Right lobe of liver (tissue), 6 donors: ENCODE results near the gene IL1RAP. TPM values are rescaled to one million over a fixed set of nuclear protein-coding genes. Genes with fewer than 3 reads are reported as not detected.
A peak's percentile ranks its signal among the peaks of the same experiment; 100 is the strongest.

Source experiments
- ATAC-seq, 4 donors: fragments of 200-7000 bp; cut with Tn5 transposase; one replicate each; pipeline ENCODE4 v1.9.1; 2020; ENCODE audit warnings: mild to moderate bottlenecking in 4 of 4, moderate library complexity in 4 of 4
- DNase-seq, 3 donors: peaks; one replicate each; pipeline ENCODE4 v3.0.0-alpha.2; 2020
- H3K27ac ChIP-seq, 3 donors: fragments of 200-600 bp; one replicate each; pipeline ENCODE4 v1.8.0; 2022
- H3K27me3 ChIP-seq, 2 donors: fragments of 200-600 bp; one replicate each; pipeline ENCODE4 v1.8.0; 2022
- H3K36me3 ChIP-seq, 4 donors: fragments of 200-600 bp; sonication (generic) in 1 of 4; one replicate each; pipeline versions ENCODE4 v1.5.1 to v1.8.0; 2017 to 2022; ENCODE audit warnings: control low read depth in 1 of 4
- H3K4me1 ChIP-seq, 4 donors: fragments of 200-600 bp; sonication (generic) in 1 of 4; one replicate each; pipeline versions ENCODE4 v1.5.1 to v1.8.0; 2017 to 2022; ENCODE audit warnings: control low read depth in 1 of 4
- H3K4me3 ChIP-seq, 3 donors: fragments of 200-600 bp; one replicate each; pipeline ENCODE4 v1.8.0; 2022
- H3K9me3 ChIP-seq, 4 donors: fragments of 200-600 bp; sonication (generic) in 1 of 4; one replicate each; pipeline versions ENCODE4 v1.5.1 to v1.8.0; 2017 to 2022; ENCODE audit warnings: control low read depth in 1 of 4
- CTCF ChIP-seq, 4 donors: fragments of 200-600 bp in 3 of 4; fragments of 450-650 bp in 1 of 4; IDR thresholded peaks; one replicate each; pipeline versions ENCODE4 v1.5.1 to v1.8.0; 2016 to 2022; ENCODE audit warnings: antibody characterized with exemption in 4 of 4, mild to moderate bottlenecking in 2 of 4
- POLR2A ChIP-seq: fragments of 450-650 bp; IDR thresholded peaks from one replicate; pipeline ENCODE4 v1.6.1; 2017; ENCODE audit warnings: antibody characterized with exemption, mild to moderate bottlenecking
- WGBS: methylation state at CpG from one replicate; pipeline ENCODE4 v1.1.6; 2018; ENCODE audit warnings: low coverage, low lambda C conversion rate; ENCODE audit not compliant: insufficient coverage; ENCODE audit errors: missing lambda C conversion rate; 5-methylcytosine and 5-hydroxymethylcytosine counted together
- intact Hi-C, 2 donors: fragments of 100-400 bp; cut with DNase I; formaldehyde crosslinking; loops; one replicate each; pipeline versions ENCODE4 v1.11.2 to v1.14.1; 2022
- total RNA-seq, 6 experiments: library from RNA; depleted of rRNA in 2 of 6; stranded (reverse); fragments of >200 nt in 2 of 6; fragmentation: NEBNext Ultra II Directional in 3 of 6; extraction: Animal tissue kit (Norgen Biotek cat#: 25700) in 3 of 6; gene quantifications; one replicate each; pipeline versions ENCODE4 v1.1.0 to v1.2.4, GENCODE V29; 2016 to 2023
- donor health status: DM: no; HTN: yes; CAD: no.
- donor health status: DM: no; HTN: no; CAD: no.
- donor health status: DM: no; HTN: no; CAD: no.
- donor health status: DM: no; HTN: yes; CAD: no.
- donor health status: DM: no; HTN: yes; CAD: no.

IL1RAP gene
- total RNA-seq, 6 experiments from 2014 or later = 44.6 to 142 (median 60.5) TPM

DNA sequence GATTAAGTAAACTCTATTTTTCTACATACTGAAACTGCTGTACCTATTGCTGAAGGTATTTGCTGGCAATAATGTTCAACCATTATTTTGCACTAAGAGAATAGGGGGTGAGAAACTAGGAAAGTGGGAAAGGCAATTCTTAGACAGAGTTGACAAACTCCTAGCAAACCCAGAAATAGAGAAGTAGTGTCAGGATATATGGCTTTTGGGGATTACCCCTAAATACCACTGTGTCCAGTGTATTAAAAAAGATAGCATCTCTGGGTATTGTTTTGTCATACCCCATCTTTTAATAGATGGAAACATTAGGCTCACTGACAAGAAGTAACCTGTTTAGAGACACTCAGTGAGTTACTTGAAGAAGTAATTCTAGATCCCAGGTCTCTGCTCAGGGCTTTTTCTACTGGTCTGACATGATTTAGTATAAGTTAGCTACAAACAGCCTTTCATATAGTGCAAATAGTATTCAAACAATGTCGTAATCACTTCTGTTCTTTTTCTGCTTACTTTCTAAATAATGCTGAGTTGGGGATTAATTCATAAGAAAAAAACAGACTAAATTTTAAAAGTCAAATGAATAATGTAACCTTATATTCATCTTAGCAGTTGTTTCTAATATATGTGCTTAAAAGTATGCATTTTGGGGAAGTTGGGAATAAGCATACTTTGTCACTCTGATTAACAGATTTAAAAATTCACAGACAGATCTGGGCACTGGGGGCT is 107.2 kb downstream of the IL1RAP start:
- peaks cover 0 to 58% (median 3%) of the 10 kb centered on the region in 4 donors for H3K4me1 ChIP-seq
- H3K27me3 ChIP-seq = no peaks in the 10 kb centered on the region
- WGBS = 33% methylated on average over 1 of the region's 1 CpG
- H3K9me3 ChIP-seq = no peaks in the 10 kb centered on the region
- no peak for TF ChIP-seq CTCF (IDR thresholded peaks at IDR 0.05)
- no peak for TF ChIP-seq POLR2A
- DNase-seq (no peak), ATAC-seq (peak in 1 of 4 donors; percentile 13)
- no peak overlapping the region for H3K4me3 ChIP-seq
- intact Hi-C loops = no loop called here
- peaks cover 0 to 31% (median 13%) of the 10 kb centered on the region in 4 donors for H3K36me3 ChIP-seq
- peak overlapping the region; percentile 18 to 39 (median 38) for H3K27ac ChIP-seq

DNA sequence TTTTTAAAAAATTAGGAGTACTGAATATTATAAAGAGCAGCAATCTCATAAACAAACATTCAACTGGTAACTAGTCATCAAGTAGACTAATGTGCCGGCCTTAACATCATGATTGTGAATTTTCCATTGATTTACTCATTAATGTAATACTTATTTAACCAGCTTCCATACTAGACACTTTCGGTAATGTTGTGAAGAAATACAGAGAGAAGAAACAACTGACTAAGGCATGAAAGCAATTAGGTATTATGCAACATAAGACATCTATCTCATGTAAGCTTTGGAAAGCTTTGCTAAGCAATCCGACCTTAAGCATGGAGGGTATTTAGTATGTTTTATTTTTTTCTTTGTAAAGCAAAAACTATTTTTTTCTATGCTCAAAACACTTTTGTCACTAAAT is 108.0 kb downstream of the IL1RAP start:
- Histone ChIP-seq H3K27me3 (no peaks in the 10 kb centered on the region), H3K4me3 (no peak overlapping the region), H3K9me3 (no peaks in the 10 kb centered on the region), H3K4me1 (peaks cover 0 to 49% (median 3%) of the 10 kb centered on the region in 4 donors), H3K36me3 (peaks cover 0 to 31% (median 13%) of the 10 kb centered on the region in 4 donors), H3K27ac (peak overlapping the region; percentile 2 to 39 (median 18))
- intact Hi-C loops = no loop called here
- DNase-seq (no peak), ATAC-seq (peak in 3 of 4 donors; percentile 10 to 42 (median 40))
- TF ChIP-seq POLR2A = no peak
- TF ChIP-seq CTCF (IDR thresholded peaks at IDR 0.05) = no peak
- WGBS = 19% methylated on average over 3 of the region's 3 CpGs

- WGBS = 52% methylated on average over 5 of the region's 5 CpGs
- no peak for ATAC-seq
- DNase-seq = no peak
- Histone ChIP-seq H3K4me1 (peaks cover 0 to 28% (median 3%) of the 10 kb centered on the region in 4 donors), H3K27me3 (no peaks in the 10 kb centered on the region), H3K4me3 (no peak overlapping the region), H3K36me3 (peaks cover 0 to 52% (median 26%) of the 10 kb centered on the region in 4 donors), H3K9me3 (no peaks in the 10 kb centered on the region), H3K27ac (no peak overlapping the region)
- TF ChIP-seq POLR2A (no peak), CTCF (IDR thresholded peaks at IDR 0.05) (no peak)
- intact Hi-C loops = no loop called here
Measured at GRCh38 chr3:190624282-190624681, 110.4 kb downstream of the IL1RAP start.

GRCh38 chr3:190626951-190627620 is 113.2 kb downstream of the IL1RAP start:
- ATAC-seq = peak in 3 of 4 donors; percentile 19 to 57 (median 56)
- Histone ChIP-seq H3K36me3 (peaks cover 0 to 63% (median 32%) of the 10 kb centered on the region in 4 donors), H3K4me3 (no peak overlapping the region), H3K4me1 (peaks cover 0 to under 1% (median 0%) of the 10 kb centered on the region in 4 donors), H3K27me3 (no peaks in the 10 kb centered on the region), H3K9me3 (no peaks in the 10 kb centered on the region), H3K27ac (no peak overlapping the region)
- 56% methylated on average over 5 of the region's 7 CpGs for WGBS
- DNase-seq = no peak
- TF ChIP-seq CTCF (IDR thresholded peaks at IDR 0.05) (no peak), POLR2A (no peak)
- intact Hi-C loops = no loop called here
